Mesenchymal stem cell (in vitro differentiated cells and primary cell): ENCODE measurements around the gene UFSP1. TPM values are rescaled to one million over a fixed set of nuclear protein-coding genes. Genes with fewer than 3 reads are reported as not detected.
A peak's percentile ranks its signal among the peaks of the same experiment; 100 is the strongest.
"Not testable (repeated sequence)": the region's sequence is repeated elsewhere in the genome, so short reads cannot be mapped to it uniquely, and the experiment has no call there.

ENCODE experiments used
- DNase-seq: peaks from one replicate; pipeline ENCODE4 v3.0.0-alpha.2; 2013
- H2AFZ ChIP-seq: one replicate; pipeline ENCODE4 v1.6.1; 2013; ENCODE audit warnings: low read depth, mild to moderate bottlenecking, control low read depth, inconsistent platforms, low read length, moderate library complexity
- H2AK5ac ChIP-seq: 2 replicates; pipeline ENCODE4 v1.6.1; 2013; ENCODE audit warnings: low read length, moderate library complexity, mild to moderate bottlenecking, inconsistent platforms; ENCODE audit not compliant: severe bottlenecking
- H2BK120ac ChIP-seq: one replicate; pipeline ENCODE4 v1.6.1; 2013; ENCODE audit warnings: low read depth, mild to moderate bottlenecking, inconsistent platforms, low read length, moderate library complexity
- H2BK12ac ChIP-seq, 2 experiments: one replicate each; pipeline ENCODE4 v1.6.1; 2013; ENCODE audit warnings: inconsistent platforms in 2 of 2, low read length in 2 of 2, mild to moderate bottlenecking in 2 of 2, moderate library complexity in 2 of 2, control low read depth in 1 of 2
- H2BK15ac ChIP-seq: one replicate; pipeline ENCODE4 v1.6.1; 2013; ENCODE audit warnings: mild to moderate bottlenecking, low read depth, inconsistent platforms; ENCODE audit not compliant: poor library complexity, severe bottlenecking
- H2BK5ac ChIP-seq: 2 replicates; pipeline ENCODE4 v1.6.1; 2013; ENCODE audit warnings: low read depth, mild to moderate bottlenecking, low read length, control low read depth, inconsistent platforms; ENCODE audit not compliant: poor library complexity, severe bottlenecking
- H3K14ac ChIP-seq, 2 experiments: one replicate each; pipeline ENCODE4 v1.6.1; 2013; ENCODE audit warnings: inconsistent platforms in 2 of 2, low read length in 2 of 2, control low read depth in 1 of 2, mild to moderate bottlenecking in 1 of 2, moderate library complexity in 1 of 2
- H3K18ac ChIP-seq, 2 experiments: one replicate each; pipeline ENCODE4 v1.6.1; 2013; ENCODE audit warnings: inconsistent platforms in 2 of 2, low read length in 2 of 2, control low read depth in 1 of 2, low read depth in 1 of 2, mild to moderate bottlenecking in 1 of 2
- H3K23ac ChIP-seq, 2 experiments: one replicate each; pipeline ENCODE4 v1.6.1; 2013; ENCODE audit warnings: inconsistent platforms in 2 of 2, low read length in 2 of 2, mild to moderate bottlenecking in 2 of 2, moderate library complexity in 2 of 2, control low read depth in 1 of 2
- H3K27ac ChIP-seq: 2 replicates; pipeline ENCODE4 v1.5.1; 2013; ENCODE audit warnings: mild to moderate bottlenecking, moderate library complexity, low read length, control low read depth, inconsistent platforms; ENCODE audit not compliant: poor library complexity, severe bottlenecking
- H3K27me3 ChIP-seq, 2 experiments: 2 replicates each; pipeline versions ENCODE4 v1.6.1 to v1.7.0; 2013; ENCODE audit warnings: low read length in 2 of 2, mild to moderate bottlenecking in 2 of 2, moderate library complexity in 2 of 2, control low read depth in 1 of 2, inconsistent platforms in 1 of 2; ENCODE audit not compliant: control insufficient read depth in 1 of 2, insufficient read depth in 1 of 2
- H3K36me3 ChIP-seq, 2 experiments: 2 replicates each; pipeline versions ENCODE4 v1.6.1 to v1.7.0; 2013; ENCODE audit warnings: low read length in 2 of 2, control low read depth in 1 of 2, inconsistent platforms in 1 of 2, low read depth in 1 of 2, mild to moderate bottlenecking in 1 of 2; ENCODE audit not compliant: insufficient read depth in 2 of 2, control insufficient read depth in 1 of 2
- H3K4ac ChIP-seq, 2 experiments: one replicate each; pipeline ENCODE4 v1.6.1; 2013; ENCODE audit warnings: inconsistent platforms in 2 of 2, low read length in 2 of 2, mild to moderate bottlenecking in 2 of 2, moderate library complexity in 2 of 2, control low read depth in 1 of 2, low read depth in 1 of 2
- H3K4me1 ChIP-seq: 2 replicates; pipeline ENCODE4 v1.6.1; 2013; ENCODE audit warnings: low read depth, low read length, control low read depth; ENCODE audit not compliant: control insufficient read depth, insufficient read depth
- H3K4me2 ChIP-seq: 2 replicates; pipeline ENCODE4 v1.6.1; 2013; ENCODE audit warnings: low read length, mild to moderate bottlenecking, inconsistent platforms; ENCODE audit not compliant: poor library complexity, severe bottlenecking
- H3K4me3 ChIP-seq, 2 experiments: 2 replicates each; pipeline versions ENCODE4 v1.5.1 to v1.7.0; 2013; ENCODE audit warnings: low read length in 2 of 2, mild to moderate bottlenecking in 2 of 2, control low read depth in 1 of 2, low read depth in 1 of 2; ENCODE audit not compliant: insufficient read depth in 1 of 2
- H3K79me1 ChIP-seq: replicated peaks from 2 replicates; pipeline ENCODE4 v1.6.1; 2013; ENCODE audit warnings: mild to moderate bottlenecking, control low read depth, low read length, inconsistent platforms; ENCODE audit not compliant: poor library complexity, severe bottlenecking
- H3K9ac ChIP-seq: 2 replicates; pipeline ENCODE4 v1.7.0; 2013; ENCODE audit warnings: mild to moderate bottlenecking, low read length, moderate library complexity
- H3K9me3 ChIP-seq: 2 replicates; pipeline ENCODE4 v1.7.0; 2013; ENCODE audit warnings: mild to moderate bottlenecking, low read length; ENCODE audit not compliant: control insufficient read depth
- H4K8ac ChIP-seq: one replicate; pipeline ENCODE4 v1.6.1; 2013; ENCODE audit warnings: inconsistent platforms, mild to moderate bottlenecking, low read length, moderate library complexity
- H4K91ac ChIP-seq: one replicate; pipeline ENCODE4 v1.6.1; 2013; ENCODE audit warnings: mild to moderate bottlenecking, low read length, inconsistent platforms
- WGBS: methylation state at CpG from one replicate; pipeline ENCODE4 v1.1.7; 2013; ENCODE audit warnings: mixed read lengths; 5-methylcytosine and 5-hydroxymethylcytosine counted together
- polyA plus RNA-seq, 2 experiments: library from polyadenylated mRNA; stranded (reverse); fragments of 200-250 nt; gene quantifications; one replicate each; pipeline ENCODE4 v1.2.3, GENCODE V29; 2013

Gene UFSP1
- 1.4 TPM for polyA plus RNA-seq (2013, experiment 1 of 2)
- polyA plus RNA-seq (2013, experiment 2 of 2): 1.4 TPM

DNA sequence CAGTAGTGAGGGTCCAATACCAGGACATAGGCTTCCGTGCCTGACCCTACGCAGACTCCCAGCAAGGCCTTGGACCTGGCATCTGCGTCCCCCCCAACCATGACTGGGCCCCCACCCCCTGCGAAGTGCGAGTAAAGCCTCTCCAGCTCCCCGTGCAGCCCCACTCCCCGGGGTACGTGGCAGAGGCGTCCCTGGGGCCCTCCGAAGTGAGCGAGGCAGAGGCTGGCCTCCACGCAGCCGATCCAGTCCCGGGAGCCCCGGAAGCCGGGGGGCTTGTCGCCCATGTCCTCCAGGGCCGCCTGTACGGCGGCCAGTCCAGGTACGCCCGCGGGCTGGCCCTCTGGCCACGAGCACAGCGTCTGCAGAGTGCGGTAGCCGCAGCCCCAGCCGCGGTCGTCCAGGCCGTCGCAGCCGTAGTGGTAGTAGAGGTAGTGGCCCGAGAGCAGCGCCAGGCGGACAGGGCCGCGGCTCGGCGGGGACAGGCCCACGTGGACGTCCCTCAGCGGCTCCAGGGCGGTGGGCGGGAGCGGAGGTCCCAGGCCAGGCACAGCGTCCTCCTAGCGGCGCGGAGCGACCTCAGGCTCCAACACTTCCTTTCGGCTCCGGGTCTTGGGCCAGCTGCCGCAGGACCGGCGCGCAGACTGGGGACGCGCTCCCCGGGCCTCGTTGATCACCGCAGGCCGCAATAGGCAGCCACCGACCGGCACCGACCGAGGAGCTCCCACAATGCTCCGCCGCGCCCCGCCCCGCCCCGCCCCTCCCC, at the start of gene UFSP1:
Gene UFSP1 (minus strand): TSS at position 728 of the 763 bp plus-strand sequence. CDS start 444 bp downstream, at position 284.
- H3K4me2 ChIP-seq: peak within 1 kb of the TSS; percentile 73
- H4K8ac ChIP-seq: peak within 1 kb of the TSS; percentile 83
- peak within 1 kb of the TSS; percentile 72 to 87 for H3K4me3 ChIP-seq
- H3K36me3 ChIP-seq: peaks cover 46 to 50% of the 10 kb centered on the region in 2 experiments
- H3K79me1 ChIP-seq: peaks cover 8% of the 10 kb centered on the region
- H2BK5ac ChIP-seq: peak within 1 kb of the TSS; percentile 58
- H2BK120ac ChIP-seq: peak within 1 kb of the TSS; percentile 89
- peak within 1 kb of the TSS; percentile 78 to 97 for H3K4ac ChIP-seq
- no peak for DNase-seq
- peak within 1 kb of the TSS; percentile 64 for H2AFZ ChIP-seq
- H3K18ac ChIP-seq: peak within 1 kb of the TSS; percentile 93 to 98
- WGBS: 4% methylated on average over 43 of the region's 73 CpGs
- H3K23ac ChIP-seq: peak within 1 kb of the TSS in 1 of 2 experiments; percentile 75
- H3K4me1 ChIP-seq: peaks cover 27% of the 10 kb centered on the region
- H2BK15ac ChIP-seq: no peak within 1 kb of the TSS
- H3K27me3 ChIP-seq: peaks cover 0 to 10% of the 10 kb centered on the region in 2 experiments
- H3K9me3 ChIP-seq: no peaks in the 10 kb centered on the region
- peak within 1 kb of the TSS in 1 of 2 experiments; percentile 95 for H3K14ac ChIP-seq
- H3K9ac ChIP-seq: peak within 1 kb of the TSS; percentile 93
- peak within 1 kb of the TSS in 1 of 2 experiments; percentile 55 for H2BK12ac ChIP-seq
- peak within 1 kb of the TSS; percentile 42 for H2AK5ac ChIP-seq
- peak within 1 kb of the TSS; percentile 90 for H3K27ac ChIP-seq
- H4K91ac ChIP-seq: peak within 1 kb of the TSS; percentile 95

DNA sequence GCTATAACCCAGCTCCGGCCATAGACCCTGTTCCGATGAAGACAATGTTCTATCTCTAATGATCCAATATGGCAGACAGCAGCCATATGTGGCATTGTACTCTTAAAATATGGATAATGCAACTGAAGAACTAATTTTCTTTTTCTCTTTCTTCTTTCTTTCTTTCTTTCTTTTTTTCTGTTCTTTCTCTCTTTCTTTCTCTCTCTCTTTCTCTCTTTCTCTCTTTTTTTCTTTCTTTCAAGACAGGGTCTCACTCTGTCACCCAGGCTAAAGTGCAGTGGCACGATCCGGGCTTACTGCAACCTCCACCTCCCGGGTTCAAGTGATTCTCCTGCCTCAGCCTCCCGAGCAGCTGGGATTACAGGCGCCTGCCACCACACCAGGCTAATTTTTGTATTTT, 46.7 kb upstream of the UFSP1 start:
- not testable (repeated sequence) for H3K79me1 ChIP-seq, H3K36me3 ChIP-seq, H2AK5ac ChIP-seq, H3K18ac ChIP-seq, H2BK120ac ChIP-seq, H3K4ac ChIP-seq, H3K4me2 ChIP-seq, H3K27ac ChIP-seq, H3K14ac ChIP-seq, H2BK15ac ChIP-seq, H4K8ac ChIP-seq, H2BK12ac ChIP-seq, H3K27me3 ChIP-seq, H3K9ac ChIP-seq, H3K9me3 ChIP-seq, H4K91ac ChIP-seq, H2BK5ac ChIP-seq, H3K23ac ChIP-seq, H3K4me3 ChIP-seq, H3K4me1 ChIP-seq, H2AFZ ChIP-seq, DNase-seq
- 84% methylated on average over 5 of the region's 7 CpGs for WGBS

DNA sequence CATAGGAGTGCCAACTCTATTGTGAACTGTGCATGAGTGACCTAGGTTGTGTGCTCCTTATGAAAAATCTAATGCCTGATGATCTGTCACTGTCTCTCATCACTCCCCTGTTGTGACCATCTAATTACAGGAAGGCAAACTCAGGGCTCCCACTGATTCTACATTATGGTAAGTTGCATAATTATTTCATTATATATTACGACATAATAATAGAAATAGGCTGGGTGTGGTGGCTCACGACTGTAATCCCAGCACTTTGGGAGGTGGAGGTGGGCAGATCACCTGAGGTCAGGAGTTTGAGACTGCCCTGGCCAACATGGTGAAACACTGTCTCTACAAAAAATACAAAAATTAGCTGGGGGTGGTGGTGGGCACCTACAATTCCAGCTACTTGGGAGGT, 45.9 kb upstream of the UFSP1 start:
- H3K23ac ChIP-seq: not testable (repeated sequence)

DNA sequence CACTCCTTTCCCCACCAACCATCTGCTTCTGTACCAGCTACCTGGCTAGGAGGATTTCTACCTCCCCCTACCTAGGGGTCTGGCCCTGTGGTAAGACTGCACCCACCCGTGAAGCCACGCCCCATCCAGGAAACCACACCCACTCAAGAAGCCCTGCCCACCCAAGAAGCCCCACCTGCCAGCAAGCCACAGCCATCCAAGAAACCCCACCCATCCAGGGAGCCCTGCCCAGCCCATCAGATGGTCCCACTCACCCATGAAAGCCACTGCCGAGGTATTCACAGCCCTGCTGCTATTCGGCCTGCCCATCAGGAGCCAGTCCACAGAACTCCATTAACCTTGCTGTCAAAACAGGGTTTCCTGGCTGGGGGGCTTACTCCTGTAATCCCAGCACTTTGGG, 44.2 kb upstream of the UFSP1 start:
- peaks cover 0 to 17% of the 10 kb centered on the region in 2 experiments for H3K27me3 ChIP-seq

More for the DNA sequence above, 45.9 kb upstream of the UFSP1 start:
- not testable (repeated sequence) for H2BK15ac ChIP-seq, H3K4ac ChIP-seq, H2AFZ ChIP-seq, H3K14ac ChIP-seq, H3K4me1 ChIP-seq, H3K4me2 ChIP-seq, H4K8ac ChIP-seq, H4K91ac ChIP-seq, H3K9ac ChIP-seq, DNase-seq, H2BK5ac ChIP-seq, H3K79me1 ChIP-seq, H3K4me3 ChIP-seq, H3K36me3 ChIP-seq, H2BK12ac ChIP-seq, H2AK5ac ChIP-seq, H2BK120ac ChIP-seq, H3K18ac ChIP-seq, H3K27me3 ChIP-seq, H3K27ac ChIP-seq, H3K9me3 ChIP-seq
- 63% methylated on average over 1 of the region's 2 CpGs for WGBS

More for the DNA sequence above, 44.2 kb upstream of the UFSP1 start:
- H3K79me1 ChIP-seq: no peaks in the 10 kb centered on the region
- H3K18ac ChIP-seq: no peak overlapping the region
- H3K4ac ChIP-seq: no peak overlapping the region
- no peaks in the 10 kb centered on the region for H3K4me1 ChIP-seq
- H3K9ac ChIP-seq: no peak overlapping the region
- H2BK15ac ChIP-seq: no peak overlapping the region
- H2BK5ac ChIP-seq: no peak overlapping the region
- no peak overlapping the region for H3K27ac ChIP-seq
- no peak overlapping the region for H3K14ac ChIP-seq
- no peak overlapping the region for H4K91ac ChIP-seq
- no peaks in the 10 kb centered on the region for H3K36me3 ChIP-seq
- H2BK12ac ChIP-seq: no peak overlapping the region
- no peak overlapping the region for H3K4me3 ChIP-seq
- H2AFZ ChIP-seq: no peak overlapping the region
- H3K9me3 ChIP-seq: no peaks in the 10 kb centered on the region
- no peak overlapping the region for H2AK5ac ChIP-seq
- no peak overlapping the region for H2BK120ac ChIP-seq
- WGBS: 80% methylated on average over 4 of the region's 4 CpGs
- no peak overlapping the region for H4K8ac ChIP-seq
- no peak overlapping the region for H3K4me2 ChIP-seq
- DNase-seq: no peak
- no peak overlapping the region for H3K23ac ChIP-seq
